ENCODE measurements around the gene MYO3B. TPM values are rescaled to one million over a fixed set of nuclear protein-coding genes. Genes with fewer than 3 reads are reported as not detected.

Gene MYO3B
- total and polyA plus RNA-seq, 2 experiments from 2014 or later: 0.11 TPM; not detected in 1

GRCh38 chr2:170495896-170496295 is 317.9 kb downstream of the MYO3B start:
- Histone ChIP-seq H3K9ac (no peak overlapping the region), H3K79me2 (ENCODE audit: insufficient read depth) (no peaks in the 10 kb centered on the region), H3K27ac (no peak overlapping the region), H4K20me1 (ENCODE audit: insufficient read depth) (no peaks in the 10 kb centered on the region), H3K27me3 (replicated peaks; ENCODE audit: insufficient read depth) (no peaks in the 10 kb centered on the region), H3K36me3 (ENCODE audit: low read depth) (no peaks in the 10 kb centered on the region), H3F3A (ENCODE audit: insufficient read depth) (no peaks in the 10 kb centered on the region), H3K4me2 (ENCODE audit: unreplicated experiment) (no peak overlapping the region), H3K4me3 (no peak overlapping the region), H3K9me3 (ENCODE audit: low read depth) (no peaks in the 10 kb centered on the region), H3K4me1 (ENCODE audit: insufficient read depth) (no peaks in the 10 kb centered on the region), H3K9me2 (ENCODE audit: insufficient read depth) (no peaks in the 10 kb centered on the region), H2AFZ (no peak overlapping the region)
- TF ChIP-seq EZH2phosphoT487 (IDR thresholded peaks at IDR 0.05; ENCODE audit: insufficient read depth, low read depth) (no peak), EZH2 (IDR thresholded peaks at IDR 0.05; ENCODE audit: insufficient read depth, poor library complexity, severe bottlenecking) (no peak)
- 75 to 82% methylated on average over 1 of the region's 1 CpG for WGBS, 2 experiments (ENCODE audit: low coverage in 1 of 2, low lambda C conversion rate in 2 of 2, missing lambda C conversion rate in 2 of 2)
- in situ Hi-C loops (cut with MboI): no loop called here
- DNase-seq: no peak

- H3K9me3 ChIP-seq (ENCODE audit: low read depth): no peaks in the 10 kb centered on the region
- in situ Hi-C loops (cut with MboI): no loop called here
Measured at GRCh38 chr2:170498619-170499018, 320.7 kb downstream of the MYO3B start.

DNA sequence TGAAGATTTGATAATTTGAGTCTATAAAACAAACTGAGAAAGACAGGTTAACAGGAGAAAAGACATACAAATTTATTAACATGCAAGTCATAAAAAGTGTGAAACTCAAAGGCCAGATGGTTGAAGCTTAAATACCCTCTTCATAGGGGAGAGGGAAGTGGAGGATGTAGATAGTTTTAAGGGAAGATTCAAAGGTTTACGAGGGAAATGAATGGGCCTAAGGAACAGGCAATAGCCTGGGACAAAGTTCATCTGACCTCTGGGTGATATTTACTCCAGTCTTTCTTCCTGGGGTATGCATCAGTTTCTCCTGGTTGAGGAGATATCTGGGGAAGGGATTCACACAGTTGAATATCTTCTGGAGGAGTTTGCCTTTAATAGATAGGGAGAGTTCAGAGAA is 322.2 kb downstream of the MYO3B start:
- H3K4me1 ChIP-seq (ENCODE audit: insufficient read depth): no peaks in the 10 kb centered on the region
- H3F3A ChIP-seq (ENCODE audit: insufficient read depth): no peaks in the 10 kb centered on the region
- H4K20me1 ChIP-seq (ENCODE audit: insufficient read depth): no peaks in the 10 kb centered on the region
- no peaks in the 10 kb centered on the region for H3K36me3 ChIP-seq (ENCODE audit: low read depth)
- no peaks in the 10 kb centered on the region for H3K9me3 ChIP-seq (ENCODE audit: low read depth)
- no peak overlapping the region for H2AFZ ChIP-seq
- no peak overlapping the region for H3K4me2 ChIP-seq (ENCODE audit: unreplicated experiment)
- no peak overlapping the region for H3K9ac ChIP-seq
- H3K27ac ChIP-seq: no peak overlapping the region
- no peaks in the 10 kb centered on the region for H3K27me3 ChIP-seq (replicated peaks; ENCODE audit: insufficient read depth)
- H3K4me3 ChIP-seq: no peak overlapping the region
- DNase-seq: no peak
- H3K9me2 ChIP-seq (ENCODE audit: insufficient read depth): no peaks in the 10 kb centered on the region
- H3K79me2 ChIP-seq (ENCODE audit: insufficient read depth): no peaks in the 10 kb centered on the region
- no peak for TF ChIP-seq EZH2phosphoT487 (IDR thresholded peaks at IDR 0.05; ENCODE audit: insufficient read depth, low read depth)
- no peak for TF ChIP-seq EZH2 (IDR thresholded peaks at IDR 0.05; ENCODE audit: insufficient read depth, poor library complexity, severe bottlenecking)
- in situ Hi-C loops (cut with MboI): no loop called here
- 67 to 81% methylated on average over 1 of the region's 1 CpG for WGBS, 2 experiments (ENCODE audit: low coverage in 1 of 2, low lambda C conversion rate in 2 of 2, missing lambda C conversion rate in 2 of 2)

More at GRCh38 chr2:170498619-170499018, 320.7 kb downstream of the MYO3B start:
- H3F3A ChIP-seq (ENCODE audit: insufficient read depth): no peaks in the 10 kb centered on the region
- no peak for DNase-seq
- no peak overlapping the region for H2AFZ ChIP-seq
- H3K9me2 ChIP-seq (ENCODE audit: insufficient read depth): no peaks in the 10 kb centered on the region
- no peaks in the 10 kb centered on the region for H3K36me3 ChIP-seq (ENCODE audit: low read depth)
- no peaks in the 10 kb centered on the region for H3K27me3 ChIP-seq (replicated peaks; ENCODE audit: insufficient read depth)
- no peak overlapping the region for H3K4me3 ChIP-seq
- H3K79me2 ChIP-seq (ENCODE audit: insufficient read depth): no peaks in the 10 kb centered on the region
- H3K27ac ChIP-seq: no peak overlapping the region
- TF ChIP-seq EZH2 (IDR thresholded peaks at IDR 0.05; ENCODE audit: insufficient read depth, poor library complexity, severe bottlenecking): no peak
- TF ChIP-seq EZH2phosphoT487 (IDR thresholded peaks at IDR 0.05; ENCODE audit: insufficient read depth, low read depth): no peak
- WGBS, 2 experiments (ENCODE audit: low coverage in 1 of 2, low lambda C conversion rate in 2 of 2, missing lambda C conversion rate in 2 of 2): 35 to 36% methylated on average over 5 of the region's 5 CpGs
- H3K4me1 ChIP-seq (ENCODE audit: insufficient read depth): no peaks in the 10 kb centered on the region
- H3K9ac ChIP-seq: no peak overlapping the region
- no peaks in the 10 kb centered on the region for H4K20me1 ChIP-seq (ENCODE audit: insufficient read depth)
- H3K4me2 ChIP-seq (ENCODE audit: unreplicated experiment): no peak overlapping the region

DNA sequence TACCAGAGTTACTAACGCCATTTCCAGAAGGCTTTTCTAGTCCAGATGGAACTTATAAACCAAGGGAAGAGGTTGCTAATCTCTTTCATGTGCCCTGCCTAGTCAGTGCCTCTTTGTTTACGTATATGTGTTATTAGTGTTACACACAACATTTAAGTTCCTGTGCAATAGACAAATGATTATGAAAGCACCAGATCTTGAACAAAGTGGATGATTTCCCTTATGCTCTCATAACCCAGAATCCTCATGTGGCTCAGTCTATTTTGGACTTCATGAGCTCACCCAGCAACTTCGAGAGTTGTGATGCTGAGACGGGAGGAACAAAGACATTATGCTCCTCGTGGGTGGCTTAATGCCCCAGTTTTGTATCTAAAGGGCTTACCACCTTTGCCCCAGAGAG is 322.8 kb downstream of the MYO3B start:
- Histone ChIP-seq H2AFZ (no peak overlapping the region), H3K9ac (no peak overlapping the region), H3F3A (ENCODE audit: insufficient read depth) (no peaks in the 10 kb centered on the region), H3K4me3 (no peak overlapping the region), H3K27me3 (replicated peaks; ENCODE audit: insufficient read depth) (no peaks in the 10 kb centered on the region; the same call in 1 of the 2 replicates), H3K79me2 (ENCODE audit: insufficient read depth) (no peaks in the 10 kb centered on the region), H3K9me3 (ENCODE audit: low read depth) (no peaks in the 10 kb centered on the region), H4K20me1 (ENCODE audit: insufficient read depth) (no peaks in the 10 kb centered on the region), H3K4me2 (ENCODE audit: unreplicated experiment) (no peak overlapping the region), H3K27ac (no peak overlapping the region), H3K9me2 (ENCODE audit: insufficient read depth) (no peaks in the 10 kb centered on the region), H3K4me1 (ENCODE audit: insufficient read depth) (no peaks in the 10 kb centered on the region), H3K36me3 (ENCODE audit: low read depth) (no peaks in the 10 kb centered on the region)
- no peak for DNase-seq
- in situ Hi-C loops (cut with MboI): no loop called here
- WGBS, 2 experiments (ENCODE audit: low coverage in 1 of 2, low lambda C conversion rate in 2 of 2, missing lambda C conversion rate in 2 of 2): 30 to 34% methylated on average over 5 of the region's 5 CpGs
- TF ChIP-seq EZH2 (IDR thresholded peaks at IDR 0.05; ENCODE audit: insufficient read depth, poor library complexity, severe bottlenecking): no peak
- no peak for TF ChIP-seq EZH2phosphoT487 (IDR thresholded peaks at IDR 0.05; ENCODE audit: insufficient read depth, low read depth)

Data from GM23248 (cell line).